GM04503 (cell line): Measurements from ENCODE around the gene PTPN6.

Experiments
- DNase-seq: peaks from one replicate; pipeline ENCODE4 v3.0.0-alpha.2; 2012; ENCODE audit warnings: low read depth

PTPN6 gene

GRCh38 chr12:6956021-6956727 lies 5.0 kb downstream of the PTPN6 start:
- no peak for DNase-seq

GRCh38 chr12:6957151-6957701 lies 6.1 kb downstream of the PTPN6 start:
- no peak for DNase-seq

- no peak for DNase-seq
Measured at GRCh38 chr12:6957741-6958608, 6.8 kb downstream of the PTPN6 start.

- no peak for DNase-seq
Measured at GRCh38 chr12:6958609-6959057, 7.5 kb downstream of the PTPN6 start.

GRCh38 chr12:6959058-6959804 lies 8.1 kb downstream of the PTPN6 start:
- DNase-seq = no peak

GRCh38 chr12:6959805-6960592 lies 8.8 kb downstream of the PTPN6 start:
- DNase-seq = no peak

- no peak for DNase-seq
Measured at GRCh38 chr12:6960593-6961277, 9.6 kb downstream of the PTPN6 start.

- no peak for DNase-seq
Measured at GRCh38 chr12:6961278-6961694, 10.1 kb downstream of the PTPN6 start.

- no peak for DNase-seq
Measured at GRCh38 chr12:6961695-6962284, 10.6 kb downstream of the PTPN6 start.

GRCh38 chr12:6962285-6963015 lies 11.3 kb downstream of the PTPN6 start:
- DNase-seq = no peak

GRCh38 chr12:6963016-6963731 lies 12.0 kb downstream of the PTPN6 start:
- DNase-seq = no peak

GRCh38 chr12:6963791-6964413 lies 12.7 kb downstream of the PTPN6 start:
- no peak for DNase-seq

GRCh38 chr12:6964605-6965025 lies 13.5 kb downstream of the PTPN6 start:
- no peak for DNase-seq

GRCh38 chr12:6965026-6965661 lies 14.0 kb downstream of the PTPN6 start:
- no peak for DNase-seq

- no peak for DNase-seq
Measured at GRCh38 chr12:6965714-6966113, 14.6 kb downstream of the PTPN6 start.

GRCh38 chr12:6966351-6966750 lies 15.2 kb downstream of the PTPN6 start:
- no peak for DNase-seq

- no peak for DNase-seq
Measured at GRCh38 chr12:6967651-6968100, 16.5 kb downstream of the PTPN6 start.

- DNase-seq = no peak
Measured at GRCh38 chr12:6968426-6968825, 17.3 kb downstream of the PTPN6 start.
